HCT116 (cell line): ENCODE data around the gene ARHGAP5. TPM values are rescaled to one million over a fixed set of nuclear protein-coding genes. Genes with fewer than 3 reads are reported as not detected.

Experiments used
- ATAC-seq: fragments of 200-7000 bp; cut with Tn5 transposase; 2 replicates; pipeline ENCODE4 v1.9.1; 2020; ENCODE audit warnings: mild to moderate bottlenecking, moderate library complexity
- BruUV-seq: library from RNA; stranded (reverse); fragments of 400-500 nt; replicated peaks from 2 replicates; lab custom pipeline; 2021; lab: Mats Ljungman, UMichigan
- CTCF ChIA-PET: fragments of 300-600 bp; sonication (Branson Sonifier 250); formaldehyde crosslinking; loops from one replicate; lab custom pipeline; 2021; ENCODE audit warnings: antibody characterized with exemption; lab: Charles Lee
- POLR2A ChIA-PET: fragments of 300-600, 350-600 bp; sonication (Branson Sonifier 250); formaldehyde crosslinking; loops from one replicate; lab custom pipeline; 2021; ENCODE audit warnings: antibody characterized with exemption; lab: Charles Lee
- RAD21 ChIA-PET, 2 experiments: fragments of 300-600 bp; sonication (Branson Sonifier 250); formaldehyde crosslinking; loops; one replicate each; lab custom pipeline; 2023; ENCODE audit warnings: low total read pairs in 2 of 2; ENCODE audit not compliant: uncharacterized antibody in 2 of 2, unreplicated experiment in 2 of 2, low non-redundant PET in 1 of 2; lab: Charles Lee
- DNase-seq: peaks from one replicate; pipeline ENCODE4 v3.0.0-alpha.2; 2010; ENCODE audit warnings: low read depth, low spot score
- H2AFZ ChIP-seq: fragments of 200-600 bp; shearing (Covaris generic), sonication (generic); 2 replicates; pipeline ENCODE4 v1.6.1; 2017; ENCODE audit warnings: low read depth, mixed run types, mixed read lengths, antibody characterized with exemption, low read length; ENCODE audit not compliant: poor library complexity, severe bottlenecking
- H3K27ac ChIP-seq: 2 replicates; pipeline ENCODE4 v1.5.1; 2012; ENCODE audit warnings: low read depth, low read length
- H3K27me3 ChIP-seq: fragments of 200-600 bp; sonication (generic); 2 replicates; pipeline ENCODE4 v1.6.1; 2016; ENCODE audit warnings: mixed run types, low read length, mixed read lengths; ENCODE audit not compliant: insufficient read depth
- H3K36me3 ChIP-seq, 2 experiments: fragments of 200-500 bp in 1 of 2; fragments of 200-600 bp in 1 of 2; sonication (Bioruptor generic) in 1 of 2; sonication (generic) in 1 of 2; 2 replicates each; pipeline versions ENCODE4 v1.5.1 to v1.6.1; 2014 to 2016; ENCODE audit warnings: low read length in 2 of 2, inconsistent platforms in 1 of 2, mixed read lengths in 1 of 2, mixed run types in 1 of 2; ENCODE audit not compliant: insufficient read depth in 2 of 2, control insufficient read depth in 1 of 2
- H3K4me1 ChIP-seq, 2 experiments: fragments of 200-600 bp in 1 of 2; sonication (generic) in 1 of 2; 2 replicates each; pipeline versions ENCODE4 v1.5.1 to v1.6.1; 2012 to 2017; ENCODE audit warnings: low read length in 2 of 2, inconsistent platforms in 1 of 2, mild to moderate bottlenecking in 1 of 2, mixed read lengths in 1 of 2, mixed run types in 1 of 2, moderate library complexity in 1 of 2; ENCODE audit not compliant: insufficient read depth in 2 of 2, control insufficient read depth in 1 of 2
- H3K4me2 ChIP-seq: fragments of 200-600 bp; sonication (generic); 2 replicates; pipeline ENCODE4 v1.6.1; 2017; ENCODE audit warnings: mixed run types, low read length, mixed read lengths
- H3K4me3 ChIP-seq, 2 experiments: fragments of 200-600 bp in 1 of 2; sonication (generic) in 1 of 2; replicated peaks in 1 of 2; 2 replicates each; pipeline ENCODE4 v1.5.1; 2011 to 2016; ENCODE audit warnings: low read length in 2 of 2, control low read depth in 1 of 2, low read depth in 1 of 2, mild to moderate bottlenecking in 1 of 2, mixed read lengths in 1 of 2, mixed run types in 1 of 2
- H3K79me2 ChIP-seq: fragments of 200-600 bp; sonication (generic); 2 replicates; pipeline ENCODE4 v1.6.1; 2017; ENCODE audit warnings: mild to moderate bottlenecking, mixed run types, low read length, moderate library complexity, mixed read lengths; ENCODE audit not compliant: insufficient read depth
- H3K9ac ChIP-seq: fragments of 200-600 bp; sonication (generic); 2 replicates; pipeline ENCODE4 v1.6.1; 2016; ENCODE audit warnings: low read length, mixed read lengths
- H3K9me2 ChIP-seq: fragments of 200-600 bp; sonication (generic), shearing (Covaris generic); 2 replicates; pipeline ENCODE4 v1.6.1; 2017; ENCODE audit warnings: mixed run types, mild to moderate bottlenecking, moderate library complexity; ENCODE audit not compliant: insufficient read depth
- H3K9me3 ChIP-seq, 2 experiments: fragments of 200-500 bp in 1 of 2; fragments of 200-600 bp in 1 of 2; sonication (Bioruptor generic) in 1 of 2; sonication (generic) in 1 of 2; 2 replicates each; pipeline ENCODE4 v1.6.1; 2014 to 2017; ENCODE audit warnings: low read length in 2 of 2, mixed read lengths in 2 of 2, inconsistent platforms in 1 of 2, low read depth in 1 of 2, mild to moderate bottlenecking in 1 of 2, mixed run types in 1 of 2, moderate library complexity in 1 of 2; ENCODE audit not compliant: control insufficient read depth in 1 of 2, insufficient read depth in 1 of 2
- H4K20me1 ChIP-seq: fragments of 200-600 bp; sonication (generic), shearing (Covaris generic); 2 replicates; pipeline ENCODE4 v1.6.1; 2017; ENCODE audit warnings: mixed run types, mild to moderate bottlenecking, moderate library complexity; ENCODE audit not compliant: insufficient read depth
- CBX3 ChIP-seq: IDR thresholded peaks from 2 replicates; pipeline ENCODE4 v1.6.1; 2012; ENCODE audit warnings: low read depth
- CEBPB ChIP-seq: IDR thresholded peaks from 2 replicates; pipeline ENCODE4 v1.6.1; 2012; ENCODE audit warnings: low read depth
- ELF1 ChIP-seq: IDR thresholded peaks from 2 replicates; pipeline ENCODE4 v1.6.1; 2012; ENCODE audit warnings: low read depth, borderline replicate concordance
- EZH2 ChIP-seq: fragments of 200-600 bp; sonication (generic); IDR thresholded peaks from 2 replicates; pipeline ENCODE4 v1.6.1; 2017; ENCODE audit warnings: antibody characterized with exemption, mixed run types
- EZH2phosphoT487 ChIP-seq: fragments of 200-600 bp; IDR thresholded peaks from 2 replicates; pipeline ENCODE4 v1.6.1; 2018; ENCODE audit warnings: antibody characterized with exemption, borderline replicate concordance
- FOSL1 ChIP-seq: IDR thresholded peaks from 2 replicates; pipeline ENCODE4 v1.6.1; 2012; ENCODE audit warnings: low read depth
- JUND ChIP-seq: IDR thresholded peaks from 2 replicates; pipeline ENCODE4 v1.6.1; 2012
- POLR2A ChIP-seq: IDR thresholded peaks from 2 replicates; pipeline ENCODE4 v1.7.0; 2011; ENCODE audit warnings: borderline replicate concordance; ENCODE audit not compliant: insufficient read depth, insufficient read length; ENCODE audit errors: extremely low read depth
- POLR2AphosphoS5 ChIP-seq: IDR thresholded peaks from 2 replicates; pipeline ENCODE4 v1.6.1; 2011; ENCODE audit warnings: mild to moderate bottlenecking, low read depth, low read length, moderate library complexity
- RAD21 ChIP-seq: IDR thresholded peaks from 2 replicates; pipeline ENCODE4 v1.6.1; 2012; ENCODE audit warnings: low read depth, mild to moderate bottlenecking
- REST ChIP-seq: IDR thresholded peaks from 2 replicates; pipeline ENCODE4 v1.6.1; 2012; ENCODE audit warnings: low read depth
- SIN3A ChIP-seq: IDR thresholded peaks from 2 replicates; pipeline ENCODE4 v1.6.1; 2012; ENCODE audit warnings: low read depth
- SRF ChIP-seq: IDR thresholded peaks from 2 replicates; pipeline ENCODE4 v1.6.1; 2012; ENCODE audit warnings: low read depth
- TCF7L2 ChIP-seq: IDR thresholded peaks from 2 replicates; pipeline ENCODE4 v1.7.0; 2011; ENCODE audit warnings: borderline replicate concordance, inconsistent platforms; ENCODE audit not compliant: insufficient read depth, insufficient read length; ENCODE audit errors: extremely low read depth
- YY1 ChIP-seq: IDR thresholded peaks from 2 replicates; pipeline ENCODE4 v1.6.1; 2011; ENCODE audit warnings: low read length, low read depth, moderate library complexity, mild to moderate bottlenecking; ENCODE audit not compliant: insufficient replicate concordance; ENCODE audit errors: extremely low read depth
- ZBTB33 ChIP-seq: IDR thresholded peaks from 2 replicates; pipeline ENCODE4 v1.6.1; 2011; ENCODE audit warnings: mild to moderate bottlenecking, low read length, moderate library complexity; ENCODE audit not compliant: insufficient replicate concordance; ENCODE audit errors: extremely low read depth
- ZNF274 ChIP-seq: fragments of 200-500 bp; sonication (Bioruptor generic); IDR thresholded peaks from 2 replicates; pipeline ENCODE4 v1.6.1; 2014; ENCODE audit warnings: mild to moderate bottlenecking, low read depth, low read length, inconsistent platforms
- intact Hi-C: fragments of 100-400 bp; cut with micrococcal nuclease; formaldehyde crosslinking; loops from 2 replicates; pipeline ENCODE4 v1.10.0; 2022
- total RNA-seq: library from RNA; stranded (reverse); gene quantifications from one replicate; pipeline ENCODE4 v1.2.1, GENCODE V29; 2021; ENCODE audit not compliant: unreplicated experiment
- TF ChIP-seq, protein P1 (sequence below): IDR thresholded peaks from 2 replicates; pipeline ENCODE4 v1.6.1; 2012
- TF ChIP-seq, protein P2 (sequence below): IDR thresholded peaks from 2 replicates; pipeline ENCODE4 v1.6.1; 2012

ARHGAP5 gene
- total RNA-seq, 1 experiment from 2014 or later = 66.7 TPM

DNA sequence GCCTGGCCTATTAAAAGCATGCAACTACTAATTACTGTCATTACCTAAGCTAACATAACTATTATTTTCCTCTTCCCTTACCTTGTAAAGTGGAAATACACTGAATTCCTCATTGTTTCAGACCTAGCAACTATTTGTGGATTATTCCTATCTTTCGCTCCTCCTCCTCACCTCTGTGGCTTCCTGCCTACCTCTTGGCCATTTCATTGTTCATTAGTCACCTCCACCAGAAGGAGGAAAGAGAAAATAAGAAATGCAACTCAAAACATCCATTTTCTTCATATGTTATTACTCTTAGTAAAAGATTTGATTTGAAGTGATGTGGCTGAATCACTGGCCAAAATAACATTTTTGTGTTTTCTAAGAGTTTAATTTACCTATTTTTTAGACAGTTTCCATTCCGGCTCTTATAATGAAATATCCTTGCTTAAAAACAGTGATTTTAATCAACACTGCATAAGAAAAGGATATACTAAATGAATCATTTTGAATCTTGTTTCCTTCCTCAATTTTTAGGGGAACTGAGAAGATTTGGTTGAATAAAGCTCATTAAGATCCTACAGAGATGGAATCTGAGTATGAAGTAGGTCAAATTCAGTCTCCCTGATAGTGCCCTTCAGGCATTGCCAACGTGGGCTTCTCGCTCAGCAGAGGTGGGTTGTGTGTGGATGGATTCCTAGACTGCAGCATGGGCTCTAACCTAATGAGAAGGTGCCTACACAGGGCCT, 27.6 kb upstream of the ARHGAP5 start:
- ATAC-seq (no peak), DNase-seq (no peak)
- Histone ChIP-seq H3K36me3 (no peaks in the 10 kb centered on the region), H4K20me1 (no peaks in the 10 kb centered on the region), H3K4me2 (no peak overlapping the region), H2AFZ (no peak overlapping the region), H3K79me2 (no peaks in the 10 kb centered on the region), H3K4me3 (no peak overlapping the region), H3K27me3 (no peaks in the 10 kb centered on the region), H3K27ac (no peak overlapping the region), H3K9ac (no peak overlapping the region), H3K4me1 (no peaks in the 10 kb centered on the region), H3K9me3 (no peaks in the 10 kb centered on the region), H3K9me2 (no peaks in the 10 kb centered on the region)
- CTCF ChIA-PET = no interaction called here
- TF ChIP-seq JUND = no peak
- TF ChIP-seq REST = no peak
- TF ChIP-seq FOSL1 = no peak
- no peak for TF ChIP-seq SIN3A
- no peak for TF ChIP-seq ZBTB33
- no peak for TF ChIP-seq POLR2AphosphoS5
- TF ChIP-seq, protein P1, sequence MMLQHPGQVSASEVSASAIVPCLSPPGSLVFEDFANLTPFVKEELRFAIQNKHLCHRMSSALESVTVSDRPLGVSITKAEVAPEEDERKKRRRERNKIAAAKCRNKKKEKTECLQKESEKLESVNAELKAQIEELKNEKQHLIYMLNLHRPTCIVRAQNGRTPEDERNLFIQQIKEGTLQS = no peak
- no peak for TF ChIP-seq POLR2A
- TF ChIP-seq, protein P2, sequence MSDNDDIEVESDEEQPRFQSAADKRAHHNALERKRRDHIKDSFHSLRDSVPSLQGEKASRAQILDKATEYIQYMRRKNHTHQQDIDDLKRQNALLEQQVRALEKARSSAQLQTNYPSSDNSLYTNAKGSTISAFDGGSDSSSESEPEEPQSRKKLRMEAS = no peak
- no peak for TF ChIP-seq TCF7L2
- TF ChIP-seq RAD21 = no peak
- TF ChIP-seq EZH2phosphoT487 = no peak
- no peak for TF ChIP-seq CEBPB
- TF ChIP-seq SRF = no peak
- TF ChIP-seq ZNF274 = no peak
- TF ChIP-seq CBX3 = no peak
- no peak for TF ChIP-seq EZH2
- TF ChIP-seq YY1 = no peak
- no peak for TF ChIP-seq ELF1
- POLR2A ChIA-PET = no interaction called here
- intact Hi-C loops = no loop called here
- BruUV-seq = no TSS peak
- RAD21 ChIA-PET = no interaction called here
